ENCODE measurements around the gene CACNG4. TPM values are rescaled to one million over a fixed set of nuclear protein-coding genes. Genes with fewer than 3 reads are reported as not detected.

CACNG4 gene
- total RNA-seq, 1 donor from 2014 or later = not detected

DNA sequence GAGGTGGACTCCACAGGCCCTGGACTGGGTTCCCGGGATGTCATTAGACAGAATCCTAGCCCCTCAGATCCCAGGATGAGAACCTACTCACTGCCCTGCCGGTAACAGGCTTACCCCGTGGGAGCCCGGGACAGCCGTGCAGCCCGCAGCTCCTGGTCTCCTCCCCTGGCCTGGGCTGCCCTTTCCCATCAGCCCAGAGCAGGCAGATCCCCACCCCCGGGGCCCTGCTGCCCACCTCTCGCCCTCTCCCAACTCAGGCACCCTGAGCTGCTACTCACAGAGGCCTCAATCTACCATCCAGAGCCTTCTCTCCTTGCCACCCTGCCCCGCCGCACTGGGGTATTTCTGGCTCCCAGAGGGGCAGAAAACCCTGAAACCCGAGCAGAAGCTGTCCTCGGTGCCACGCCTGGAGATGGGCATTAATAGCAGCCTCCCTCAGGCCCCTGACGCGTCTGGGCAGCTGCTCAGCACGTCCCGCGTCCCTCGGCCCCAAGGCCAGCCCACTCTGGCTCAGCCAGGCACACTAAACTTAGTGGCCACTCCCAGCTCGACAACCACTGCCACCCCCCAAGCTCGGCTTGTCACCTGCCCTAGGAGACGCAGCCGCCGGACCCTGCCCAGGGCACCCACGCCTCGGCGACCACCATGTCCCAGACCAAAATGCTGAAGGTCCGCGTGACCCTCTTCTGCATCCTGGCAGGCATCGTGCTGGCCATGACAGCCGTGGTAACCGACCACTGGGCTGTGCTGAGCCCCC lies 79.7 kb downstream of the CACNG4 start, which contains the start of gene CACNG1:
CACNG1 (plus strand) TSS at position 539 of the 757 bp plus-strand sequence; CDS start at position 646, 107 bp downstream.
- Histone ChIP-seq H3K27ac (replicated peaks) (no peak within 1 kb of the TSS), H3K36me3 (no peaks in the 10 kb centered on the region), H3K4me3 (no peak within 1 kb of the TSS), H3K4me1 (peaks cover 10% of the 10 kb centered on the region), H3K27me3 (ENCODE audit: low read depth) (peaks cover 9% of the 10 kb centered on the region), H3K9me3 (replicated peaks) (peaks cover 21% of the 10 kb centered on the region)
- DNase-seq = no peak
- TF ChIP-seq, protein P1, sequence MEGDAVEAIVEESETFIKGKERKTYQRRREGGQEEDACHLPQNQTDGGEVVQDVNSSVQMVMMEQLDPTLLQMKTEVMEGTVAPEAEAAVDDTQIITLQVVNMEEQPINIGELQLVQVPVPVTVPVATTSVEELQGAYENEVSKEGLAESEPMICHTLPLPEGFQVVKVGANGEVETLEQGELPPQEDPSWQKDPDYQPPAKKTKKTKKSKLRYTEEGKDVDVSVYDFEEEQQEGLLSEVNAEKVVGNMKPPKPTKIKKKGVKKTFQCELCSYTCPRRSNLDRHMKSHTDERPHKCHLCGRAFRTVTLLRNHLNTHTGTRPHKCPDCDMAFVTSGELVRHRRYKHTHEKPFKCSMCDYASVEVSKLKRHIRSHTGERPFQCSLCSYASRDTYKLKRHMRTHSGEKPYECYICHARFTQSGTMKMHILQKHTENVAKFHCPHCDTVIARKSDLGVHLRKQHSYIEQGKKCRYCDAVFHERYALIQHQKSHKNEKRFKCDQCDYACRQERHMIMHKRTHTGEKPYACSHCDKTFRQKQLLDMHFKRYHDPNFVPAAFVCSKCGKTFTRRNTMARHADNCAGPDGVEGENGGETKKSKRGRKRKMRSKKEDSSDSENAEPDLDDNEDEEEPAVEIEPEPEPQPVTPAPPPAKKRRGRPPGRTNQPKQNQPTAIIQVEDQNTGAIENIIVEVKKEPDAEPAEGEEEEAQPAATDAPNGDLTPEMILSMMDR (IDR thresholded peaks at IDR 0.05; ENCODE audit: borderline replicate concordance) = no peak
- intact Hi-C loops (cut with micrococcal nuclease) = no loop called here

DNA sequence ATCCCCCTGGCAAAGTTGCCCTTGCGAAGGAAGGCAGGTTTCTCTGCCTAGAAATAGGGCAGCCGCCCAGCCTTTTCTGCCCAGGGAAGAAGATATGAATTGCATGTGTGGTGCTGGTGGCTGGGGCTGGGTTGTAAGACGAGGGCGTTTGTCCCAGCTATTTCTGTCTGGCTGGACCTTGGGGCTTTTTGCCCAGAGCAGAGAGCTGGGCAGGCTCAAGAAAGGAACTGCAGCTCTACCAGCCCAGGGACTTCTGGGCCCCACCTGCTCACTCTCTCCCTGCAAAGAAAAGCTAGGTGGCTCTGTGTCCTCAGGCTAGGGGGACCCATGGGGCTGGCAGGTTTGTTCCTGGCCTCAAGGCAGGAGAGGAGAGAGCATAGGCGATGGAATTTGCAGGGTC lies 80.4 kb downstream of the CACNG4 start:
- H3K9me3 ChIP-seq (replicated peaks) = peaks cover 29% of the 10 kb centered on the region
- no peak overlapping the region for H3K27ac ChIP-seq (replicated peaks)
- intact Hi-C loops (cut with micrococcal nuclease) = no loop called here
- TF ChIP-seq, protein P1 (IDR thresholded peaks at IDR 0.05; ENCODE audit: borderline replicate concordance) = no peak
- peaks cover 9% of the 10 kb centered on the region for H3K27me3 ChIP-seq (ENCODE audit: low read depth)
- H3K36me3 ChIP-seq = no peaks in the 10 kb centered on the region
- no peak for DNase-seq
- no peak overlapping the region for H3K4me3 ChIP-seq
- H3K4me1 ChIP-seq = peaks cover 10% of the 10 kb centered on the region

DNA sequence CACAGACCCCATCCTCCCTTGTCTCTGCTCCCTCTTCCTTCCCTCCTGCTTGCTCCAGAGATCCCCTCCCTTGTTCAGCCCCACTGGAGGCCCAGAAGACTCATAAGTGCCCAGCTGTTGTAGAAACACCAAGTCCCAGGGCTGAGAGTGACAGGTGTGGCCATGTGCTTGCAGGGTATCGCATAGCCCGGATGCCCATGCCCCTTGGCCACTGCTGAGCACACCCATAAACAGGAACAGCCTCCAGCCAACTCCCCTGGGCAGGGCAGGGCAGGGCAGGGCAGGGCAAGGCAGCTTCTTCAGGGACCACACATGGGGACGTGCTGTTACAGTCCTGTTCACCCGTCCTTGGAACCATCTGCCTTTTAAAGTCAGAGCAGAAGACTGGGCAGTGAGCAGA lies 81.9 kb downstream of the CACNG4 start:
- Histone ChIP-seq H3K27ac (replicated peaks) (no peak overlapping the region), H3K4me1 (peaks cover 18% of the 10 kb centered on the region), H3K4me3 (no peak overlapping the region), H3K9me3 (replicated peaks) (peaks cover 31% of the 10 kb centered on the region), H3K27me3 (ENCODE audit: low read depth) (peaks cover 9% of the 10 kb centered on the region), H3K36me3 (no peaks in the 10 kb centered on the region)
- intact Hi-C loops (cut with micrococcal nuclease) = no loop called here
- TF ChIP-seq, protein P1 (IDR thresholded peaks at IDR 0.05; ENCODE audit: borderline replicate concordance) = no peak
- DNase-seq = no peak

DNA sequence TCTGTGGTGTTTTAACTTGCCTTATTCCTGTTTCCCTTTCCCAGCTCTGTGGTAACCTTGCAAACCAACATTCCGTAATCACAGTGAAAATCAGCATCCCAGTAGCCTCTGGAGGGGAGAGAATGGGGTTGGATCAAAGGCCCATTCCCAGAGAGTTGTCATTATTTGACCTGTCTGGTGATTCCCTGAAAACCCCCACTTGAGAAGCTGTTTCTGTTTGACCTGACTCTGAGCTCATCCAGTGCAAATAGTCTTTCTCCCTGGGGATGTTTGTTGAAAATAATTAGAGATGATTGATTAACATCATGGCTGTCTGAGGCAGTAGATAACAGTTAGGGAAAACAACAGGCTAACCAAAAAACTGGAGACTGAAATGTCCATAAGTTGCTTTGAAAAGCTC lies 82.9 kb downstream of the CACNG4 start:
- Histone ChIP-seq H3K27ac (replicated peaks) (no peak overlapping the region), H3K36me3 (no peaks in the 10 kb centered on the region), H3K9me3 (replicated peaks) (peaks cover 31% of the 10 kb centered on the region), H3K27me3 (ENCODE audit: low read depth) (peaks cover 9% of the 10 kb centered on the region), H3K4me1 (peaks cover 18% of the 10 kb centered on the region), H3K4me3 (no peak overlapping the region)
- intact Hi-C loops (cut with micrococcal nuclease) = no loop called here
- TF ChIP-seq, protein P1 (IDR thresholded peaks at IDR 0.05; ENCODE audit: borderline replicate concordance) = no peak
- no peak for DNase-seq

GRCh38 chr17:67049025-67049739 lies 84.7 kb downstream of the CACNG4 start:
- intact Hi-C loops (cut with micrococcal nuclease) = no loop called here
- peaks cover 6% of the 10 kb centered on the region for H3K27me3 ChIP-seq (ENCODE audit: low read depth)
- peaks cover 18% of the 10 kb centered on the region for H3K4me1 ChIP-seq
- H3K27ac ChIP-seq (replicated peaks) = no peak overlapping the region
- no peaks in the 10 kb centered on the region for H3K36me3 ChIP-seq
- TF ChIP-seq, protein P1 (IDR thresholded peaks at IDR 0.05; ENCODE audit: borderline replicate concordance) = no peak
- H3K4me3 ChIP-seq = no peak overlapping the region
- DNase-seq = no peak
- H3K9me3 ChIP-seq (replicated peaks) = peaks cover 31% of the 10 kb centered on the region
